Thyroid gland (tissue), 4 donors: ENCODE data around the gene GDPD4.

Source experiments
- CTCF ChIP-seq, 6 experiments: fragments of 200-600 bp in 3 of 6; fragments of 450-650 bp in 3 of 6; sonication (generic) in 3 of 6; IDR thresholded peaks; one replicate each; pipeline ENCODE4 v1.5.1; 2016 to 2019; ENCODE audit warnings: antibody characterized with exemption in 6 of 6, mild to moderate bottlenecking in 2 of 6, inconsistent platforms in 1 of 6, moderate library complexity in 1 of 6
- POLR2A ChIP-seq, 2 donors: fragments of 450-650 bp; IDR thresholded peaks; one replicate each; pipeline ENCODE4 v1.6.1; 2017; ENCODE audit warnings: antibody characterized with exemption in 2 of 2, mild to moderate bottlenecking in 2 of 2, moderate library complexity in 1 of 2

- TF ChIP-seq CTCF (IDR thresholded peaks at IDR 0.05) (no peak), POLR2A (IDR thresholded peaks at IDR 0.05) (no peak)
These were observed 14.3 kb downstream of the GDPD4 start for GRCh38 chr11:77287136-77287535.
